Activated CD8-positive, alpha-beta memory T cell treated with anti-CD3 and anti-CD28 coated beads for 1 hour (primary cell): ENCODE data around the gene SNAPC1.
"Not testable (repeated sequence)": the region's sequence is repeated elsewhere in the genome, so short reads cannot be mapped to it uniquely, and the experiment has no call there.

Experiments used
- DNase-seq, 2 donors: peaks; one replicate each; pipeline ENCODE4 v3.0.0-alpha.2; 2020; ENCODE audit warnings: low read depth in 1 of 2; ENCODE audit errors: extremely low read depth in 1 of 2

SNAPC1 gene, protein sequence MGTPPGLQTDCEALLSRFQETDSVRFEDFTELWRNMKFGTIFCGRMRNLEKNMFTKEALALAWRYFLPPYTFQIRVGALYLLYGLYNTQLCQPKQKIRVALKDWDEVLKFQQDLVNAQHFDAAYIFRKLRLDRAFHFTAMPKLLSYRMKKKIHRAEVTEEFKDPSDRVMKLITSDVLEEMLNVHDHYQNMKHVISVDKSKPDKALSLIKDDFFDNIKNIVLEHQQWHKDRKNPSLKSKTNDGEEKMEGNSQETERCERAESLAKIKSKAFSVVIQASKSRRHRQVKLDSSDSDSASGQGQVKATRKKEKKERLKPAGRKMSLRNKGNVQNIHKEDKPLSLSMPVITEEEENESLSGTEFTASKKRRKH

DNA sequence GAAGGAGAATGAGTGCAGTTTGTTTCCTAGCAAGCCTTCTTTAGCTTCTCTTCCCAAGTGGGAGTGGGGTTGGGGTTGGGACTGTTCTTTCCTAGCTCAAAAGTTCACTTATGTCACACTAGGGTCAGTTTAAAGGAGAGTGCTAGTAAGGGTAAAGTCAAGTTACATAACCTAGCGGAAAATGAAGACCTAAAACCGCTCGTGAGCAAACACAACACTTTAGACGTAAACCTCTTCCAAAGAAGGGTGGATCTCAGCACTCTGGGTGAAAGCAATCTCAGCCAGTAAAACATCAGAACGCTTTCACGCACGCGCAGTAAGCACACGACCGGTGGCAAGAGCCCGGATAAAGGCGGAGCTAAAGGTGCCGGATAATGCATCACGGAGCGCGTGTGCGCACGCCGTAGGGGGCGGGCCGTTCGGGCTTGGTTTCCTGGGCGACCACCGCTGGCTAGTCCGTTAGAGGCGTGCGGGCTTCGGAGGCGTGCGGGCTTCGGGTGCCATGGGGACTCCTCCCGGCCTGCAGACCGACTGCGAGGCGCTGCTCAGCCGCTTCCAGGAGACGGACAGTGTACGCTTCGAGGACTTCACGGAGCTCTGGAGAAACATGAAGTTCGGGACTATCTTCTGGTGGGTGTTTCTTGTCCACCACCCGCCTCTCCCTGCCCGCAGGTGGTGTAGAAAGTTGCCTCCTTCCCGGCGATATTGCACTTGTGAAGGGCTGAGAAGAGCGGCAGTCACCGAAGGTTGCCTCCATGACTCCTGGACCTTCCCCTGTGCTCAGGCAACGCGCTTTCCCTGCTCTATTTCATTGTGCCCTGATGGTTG is at the start of gene SNAPC1:
Gene SNAPC1, plus strand, starts transcription at position 462 of the 828 bp plus-strand sequence. Its CDS starts 41 bp downstream, at position 503.
- DNase-seq = peak; percentile 95 to 96

DNA sequence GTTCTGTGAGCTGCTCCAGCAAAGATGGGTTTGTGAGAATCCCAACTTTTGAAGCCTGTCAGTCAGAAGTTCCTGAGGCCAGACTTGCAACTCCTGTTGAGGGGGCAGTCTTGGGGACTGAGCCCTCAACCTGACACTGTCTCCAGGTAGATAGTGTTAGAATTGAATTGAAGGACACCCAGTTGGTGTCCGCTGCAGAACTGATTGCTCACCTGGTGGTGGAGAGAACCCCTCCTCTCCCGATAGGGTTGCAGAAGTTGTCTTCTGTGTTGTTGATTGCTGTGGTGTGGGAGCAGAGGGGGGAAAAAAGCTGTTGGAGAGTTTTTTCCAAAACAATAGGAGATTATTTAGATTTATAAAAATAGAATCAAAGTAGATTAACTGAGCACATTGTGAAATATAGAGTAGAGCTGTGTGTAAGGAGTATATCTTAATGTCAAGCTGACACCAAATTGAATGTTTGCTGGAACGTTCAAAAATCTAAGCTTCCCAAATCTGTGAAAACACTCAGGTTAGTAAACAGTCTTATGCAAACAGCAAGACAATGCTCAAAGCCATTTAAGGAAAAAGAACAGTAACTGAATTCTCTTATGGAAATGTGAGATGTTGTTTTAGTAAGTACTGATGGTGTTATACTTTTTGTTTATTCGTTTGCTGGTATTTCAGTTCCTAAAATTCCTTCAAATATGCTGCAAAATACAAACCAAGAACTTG is 48.3 kb upstream of the SNAPC1 start:
- DNase-seq = no peak

GRCh38 chr14:61716956-61717355 is 45.3 kb upstream of the SNAPC1 start:
- no peak for DNase-seq

GRCh38 chr14:61718039-61718438 is 44.2 kb upstream of the SNAPC1 start:
- no peak for DNase-seq

DNA sequence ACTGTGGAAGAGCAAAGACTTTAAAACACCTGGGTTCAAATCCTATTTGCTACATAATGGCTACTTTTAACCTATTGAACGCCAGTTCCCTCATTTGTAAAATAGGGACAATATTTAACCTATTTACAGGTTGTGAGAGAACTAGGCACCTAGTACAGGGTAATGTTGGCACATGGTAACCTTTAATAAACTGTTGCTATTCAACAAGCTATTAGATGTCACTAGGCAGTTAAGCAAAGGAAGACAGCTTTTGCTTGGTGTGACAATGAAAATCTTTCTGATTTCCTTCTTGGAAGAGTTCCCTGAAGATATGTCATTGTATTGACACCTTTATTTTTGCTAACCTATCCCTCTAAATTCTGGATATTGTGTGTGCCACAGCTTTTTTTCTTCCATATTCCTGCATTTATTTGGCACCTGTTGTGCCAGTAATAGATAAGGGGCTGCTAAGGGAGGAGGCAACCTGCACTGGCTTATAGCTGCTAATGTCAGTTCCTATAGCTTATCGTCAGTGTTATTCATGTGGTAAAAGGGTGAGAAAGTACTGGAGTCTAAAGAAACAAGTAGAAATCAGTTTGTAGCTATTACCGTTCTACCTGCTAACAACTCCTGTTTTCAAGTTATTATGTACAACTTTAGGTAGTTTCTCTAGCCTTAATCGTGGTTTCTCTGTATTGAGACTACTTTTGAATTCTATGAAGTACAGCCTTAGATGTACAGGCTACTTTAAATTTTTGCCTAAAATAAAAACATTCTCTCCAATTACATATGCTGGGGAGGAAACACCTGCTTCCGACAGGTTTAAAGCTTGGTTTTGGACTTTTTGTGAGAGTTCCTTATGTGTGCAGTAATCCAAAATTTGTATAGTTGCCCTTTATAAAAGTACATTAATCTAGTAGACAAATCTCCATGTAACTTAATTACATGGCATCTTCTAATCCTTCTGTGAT is 42.6 kb upstream of the SNAPC1 start:
- DNase-seq = no peak

- no peak for DNase-seq
Measured at GRCh38 chr14:61720294-61720661, 41.9 kb upstream of the SNAPC1 start.

- DNase-seq = no peak
Measured at GRCh38 chr14:61720741-61721140, 41.5 kb upstream of the SNAPC1 start.

GRCh38 chr14:61724133-61724532 is 38.1 kb upstream of the SNAPC1 start:
- no peak for DNase-seq

DNA sequence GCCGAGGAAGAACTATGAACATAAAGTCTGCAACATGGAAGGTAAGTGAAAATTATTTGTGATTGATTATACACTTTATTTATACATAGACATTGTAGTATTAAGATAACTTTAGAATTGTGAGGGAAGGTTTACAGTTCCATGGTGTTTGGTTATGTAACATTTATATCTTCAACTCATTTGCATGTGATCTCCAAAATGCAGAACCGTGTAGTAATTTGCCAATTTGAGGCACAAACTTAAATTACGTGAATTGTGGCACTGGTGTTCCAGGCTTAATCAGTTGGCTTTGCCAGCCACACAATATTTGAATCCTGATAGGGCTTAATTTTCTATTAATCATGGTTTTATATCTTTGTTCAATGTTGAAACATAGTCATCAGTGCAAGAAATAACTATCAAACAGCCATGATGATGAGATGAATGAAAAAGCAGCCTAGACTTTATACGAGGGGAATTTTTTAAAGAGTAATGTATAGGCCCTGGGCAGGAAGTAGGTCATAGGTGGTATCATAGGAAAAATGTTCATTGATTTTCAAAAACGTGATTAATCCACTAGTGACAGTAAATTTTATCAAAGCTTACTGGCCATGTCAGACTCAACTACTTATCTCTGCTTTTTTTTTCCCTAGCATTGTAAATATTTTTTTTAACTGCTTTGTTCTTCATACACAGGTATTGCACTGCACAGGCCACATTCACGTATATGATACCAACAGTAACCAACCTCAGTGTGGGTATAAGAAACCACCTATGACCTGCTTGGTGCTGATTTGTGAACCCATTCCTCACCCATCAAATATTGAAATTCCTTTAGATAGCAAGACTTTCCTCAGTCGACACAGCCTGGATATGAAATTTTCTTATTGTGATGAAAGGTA is 35.2 kb upstream of the SNAPC1 start:
- no peak for DNase-seq

DNA sequence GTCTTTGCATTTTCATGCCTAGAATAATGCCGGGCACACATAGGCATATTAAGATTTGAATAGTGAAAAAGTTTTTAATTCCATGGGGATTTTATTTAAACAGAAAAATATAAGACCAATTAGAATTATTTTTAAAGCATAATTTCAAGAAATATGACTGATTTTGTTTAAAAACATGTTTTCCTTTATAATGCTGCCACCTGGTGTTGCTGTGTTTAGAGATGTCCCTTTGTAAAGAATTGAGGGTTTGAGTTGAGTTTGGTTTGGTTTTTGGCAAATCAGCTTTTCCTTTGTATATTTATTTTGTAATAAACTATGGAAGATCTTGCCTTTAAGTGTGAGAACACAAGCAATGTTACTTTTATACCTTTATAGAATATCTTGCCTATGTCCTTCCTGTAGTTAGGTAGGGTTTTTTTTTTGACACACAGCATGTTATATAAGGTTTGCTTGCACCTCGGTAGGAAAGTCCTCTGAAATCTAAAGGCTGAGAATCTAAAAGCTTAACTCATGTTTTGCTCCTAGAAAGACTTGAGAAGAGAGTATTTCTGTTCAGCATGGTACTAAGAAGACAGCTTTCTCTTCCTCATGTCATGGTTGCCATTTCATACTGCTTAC is 31.4 kb upstream of the SNAPC1 start:
- no peak for DNase-seq

GRCh38 chr14:61733972-61734371 is 28.2 kb upstream of the SNAPC1 start:
- no peak for DNase-seq

- no peak for DNase-seq
Measured at GRCh38 chr14:61736751-61737150, 25.5 kb upstream of the SNAPC1 start.

DNA sequence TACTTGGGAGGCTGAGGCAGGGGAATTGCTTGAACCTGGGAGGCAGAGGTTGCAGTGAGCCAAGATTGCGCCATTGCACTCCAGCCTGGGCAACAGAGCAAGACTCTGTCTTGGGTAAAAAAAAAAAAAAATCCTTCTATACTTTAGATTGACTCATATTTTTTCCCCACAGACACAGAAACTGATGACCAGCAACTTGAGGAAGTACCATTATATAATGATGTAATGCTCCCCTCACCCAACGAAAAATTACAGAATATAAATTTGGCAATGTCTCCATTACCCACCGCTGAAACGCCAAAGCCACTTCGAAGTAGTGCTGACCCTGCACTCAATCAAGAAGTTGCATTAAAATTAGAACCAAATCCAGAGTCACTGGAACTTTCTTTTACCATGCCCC is 24.3 kb upstream of the SNAPC1 start:
- no peak for DNase-seq

DNA sequence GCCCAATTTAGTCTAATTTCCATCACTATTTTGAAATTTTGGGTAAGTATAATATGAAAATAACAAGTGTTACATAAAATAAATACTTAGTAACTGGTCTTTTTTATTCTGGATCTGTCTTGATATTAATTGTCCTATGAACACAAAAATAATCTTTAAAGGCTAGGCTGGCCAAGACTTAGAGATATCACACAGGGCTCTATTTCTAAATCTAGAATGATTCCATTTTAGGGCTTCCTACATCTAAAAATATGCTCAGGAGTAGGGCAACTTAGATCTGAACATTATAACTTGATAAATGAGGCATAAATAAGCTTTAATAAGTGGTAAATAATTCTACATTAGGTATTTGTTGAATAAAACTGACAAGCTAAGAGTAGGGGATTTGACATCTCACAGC is 23.1 kb upstream of the SNAPC1 start:
- no peak for DNase-seq

DNA sequence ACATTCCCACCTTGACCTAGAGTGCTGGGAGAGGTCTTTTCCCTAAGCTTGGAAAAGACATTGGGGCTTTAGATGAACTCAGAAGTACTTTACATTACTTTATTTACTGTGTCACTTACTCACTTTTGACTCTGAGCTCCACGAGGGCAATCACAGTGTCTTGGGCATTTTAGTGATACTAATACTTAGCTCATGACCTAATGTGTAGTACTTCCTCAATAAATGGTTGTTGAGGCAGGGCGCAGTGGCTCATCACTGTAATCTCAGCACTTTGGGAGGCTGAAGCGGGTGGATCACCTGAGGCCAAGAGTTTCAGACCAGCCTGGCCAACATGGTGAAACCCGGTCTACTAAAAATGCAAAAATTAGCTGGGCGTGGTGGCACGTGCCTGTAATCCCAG is 19.8 kb upstream of the SNAPC1 start:
- no peak for DNase-seq

DNA sequence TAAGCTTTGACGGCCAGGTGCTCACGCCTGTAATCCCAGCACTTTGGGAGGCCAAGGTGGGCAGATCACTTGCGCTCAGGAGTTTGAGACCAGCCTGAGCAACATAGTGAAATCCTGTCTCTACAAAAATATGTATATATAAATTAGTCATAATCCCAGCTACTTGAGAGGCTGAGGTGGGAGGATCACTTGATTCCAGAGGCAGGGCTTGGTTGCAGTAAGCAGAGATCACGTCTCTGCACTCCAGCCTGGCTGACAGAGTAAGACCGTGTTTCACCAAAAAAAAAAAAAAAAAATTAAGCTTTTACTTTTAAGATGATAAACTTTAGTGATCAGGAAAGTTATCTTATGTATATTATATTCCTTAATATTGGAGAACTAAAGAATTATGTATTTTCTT is 18.0 kb upstream of the SNAPC1 start:
- no peak for DNase-seq

- not testable (repeated sequence) for DNase-seq
Measured at GRCh38 chr14:61746346-61746745, 15.9 kb upstream of the SNAPC1 start.

DNA sequence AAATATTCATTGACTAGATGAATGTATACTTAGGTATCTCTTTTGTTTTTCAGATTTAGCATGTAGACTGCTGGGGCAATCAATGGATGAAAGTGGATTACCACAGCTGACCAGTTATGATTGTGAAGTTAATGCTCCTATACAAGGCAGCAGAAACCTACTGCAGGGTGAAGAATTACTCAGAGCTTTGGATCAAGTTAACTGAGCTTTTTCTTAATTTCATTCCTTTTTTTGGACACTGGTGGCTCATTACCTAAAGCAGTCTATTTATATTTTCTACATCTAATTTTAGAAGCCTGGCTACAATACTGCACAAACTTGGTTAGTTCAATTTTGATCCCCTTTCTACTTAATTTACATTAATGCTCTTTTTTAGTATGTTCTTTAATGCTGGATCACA is 15.3 kb upstream of the SNAPC1 start:
- DNase-seq = no peak

- DNase-seq = no peak
Measured at GRCh38 chr14:61747342-61747741, 14.9 kb upstream of the SNAPC1 start.
